Astrocyte of the spinal cord (primary cell): ENCODE data around the gene CCBE1.
A peak's percentile ranks its signal among the peaks of the same experiment; 100 is the strongest.

Experiments
- DNase-seq: peaks from one replicate; pipeline ENCODE4 v3.0.0; 2011; ENCODE audit warnings: low read depth, low spot score
- H3K4me3 ChIP-seq: 2 replicates; pipeline ENCODE4 v1.5.1; 2011; ENCODE audit warnings: low read depth, mild to moderate bottlenecking, low read length, moderate library complexity
- CTCF ChIP-seq: IDR thresholded peaks from 2 replicates; pipeline ENCODE4 v1.5.1; 2012; ENCODE audit warnings: low read depth, mild to moderate bottlenecking, low read length, inconsistent platforms
- in situ Hi-C: cut with HindIII; loops from 2 replicates; pipeline ENCODE4 v1.10.0; 2017; ENCODE audit warnings: low sequenced_read_pairs

The CCBE1 gene

GRCh38 chr18:59631583-59632181, 65.5 kb downstream of the CCBE1 start:
- peak; percentile 77 for TF ChIP-seq CTCF
- no peak overlapping the region for H3K4me3 ChIP-seq
- in situ Hi-C loops, result no loop called here
- peak; percentile 70 for DNase-seq

- H3K4me3 ChIP-seq, result no peak overlapping the region
- DNase-seq, result no peak
- in situ Hi-C loops, result no loop called here
- no peak for TF ChIP-seq CTCF
Observed at GRCh38 chr18:59629894-59630293, 67.3 kb downstream of the CCBE1 start.

DNA sequence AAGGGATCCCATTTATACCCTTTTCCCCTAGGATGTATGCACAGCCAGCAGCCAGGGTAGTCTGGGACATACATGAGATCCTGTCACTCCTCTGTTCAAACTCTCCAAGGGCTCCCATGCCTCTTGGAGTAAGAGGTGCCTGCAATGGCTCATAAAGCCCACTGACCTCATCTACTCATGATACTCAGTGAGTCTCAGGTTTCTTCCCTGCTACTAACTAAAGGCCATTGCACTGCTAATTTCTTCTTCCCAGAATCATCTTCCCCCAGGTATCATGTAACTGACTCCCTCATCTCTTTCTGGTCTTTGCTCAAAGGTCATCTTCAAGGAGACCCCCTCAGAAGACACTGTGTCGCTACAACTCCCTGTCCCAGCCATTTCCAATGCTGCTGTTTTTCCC, 68.2 kb downstream of the CCBE1 start:
- no peak for TF ChIP-seq CTCF
- DNase-seq, result no peak
- no peak overlapping the region for H3K4me3 ChIP-seq
- in situ Hi-C loops, result no loop called here

GRCh38 chr18:59627414-59627813, 69.8 kb downstream of the CCBE1 start:
- DNase-seq, result no peak
- no peak for TF ChIP-seq CTCF
- H3K4me3 ChIP-seq, result no peak overlapping the region
- in situ Hi-C loops, result no loop called here

GRCh38 chr18:59624369-59624765, 72.9 kb downstream of the CCBE1 start:
- no peak for TF ChIP-seq CTCF
- in situ Hi-C loops, result no loop called here
- DNase-seq, result no peak

GRCh38 chr18:59623456-59624368, 73.5 kb downstream of the CCBE1 start:
- no peak overlapping the region for H3K4me3 ChIP-seq
- DNase-seq, result peak; percentile 53
- in situ Hi-C loops, result no loop called here
- TF ChIP-seq CTCF, result no peak

More at GRCh38 chr18:59624369-59624765, 72.9 kb downstream of the CCBE1 start:
- H3K4me3 ChIP-seq, result no peak overlapping the region
